ENCODE results near the gene ELOVL1. TPM values are rescaled to one million over a fixed set of nuclear protein-coding genes. Genes with fewer than 3 reads are reported as not detected.

ELOVL1 gene
- total and polyA plus RNA-seq, 2 of the 13 experiments (the other 11 are each of a cell fraction or from before 2014, with no cell fraction given): 55.2 to 77.4 TPM

DNA sequence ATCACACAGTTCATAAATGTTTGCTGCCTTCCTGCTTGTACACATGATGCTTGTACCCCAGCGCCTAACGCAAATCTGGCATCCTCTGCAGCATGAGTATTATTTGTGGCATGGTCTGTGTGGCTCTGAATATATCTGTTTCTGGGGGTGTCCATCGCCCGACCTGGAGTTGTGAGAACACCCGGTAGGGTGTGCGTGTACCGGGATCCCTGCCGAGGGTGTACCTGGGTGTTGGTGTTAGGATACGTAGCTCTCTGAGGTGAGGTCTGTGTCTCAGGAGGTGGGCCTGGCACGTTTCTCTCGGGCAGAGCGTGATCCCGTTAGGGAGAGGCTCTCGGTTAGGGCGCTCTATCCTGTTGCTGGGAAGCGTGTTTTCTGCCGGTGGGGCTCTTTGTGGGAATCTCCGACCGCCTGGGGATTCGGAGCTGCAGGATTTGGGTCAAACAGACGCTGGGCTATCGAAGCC is 19.4 kb downstream of the ELOVL1 start (continued):
- TF ChIP-seq, protein P1, sequence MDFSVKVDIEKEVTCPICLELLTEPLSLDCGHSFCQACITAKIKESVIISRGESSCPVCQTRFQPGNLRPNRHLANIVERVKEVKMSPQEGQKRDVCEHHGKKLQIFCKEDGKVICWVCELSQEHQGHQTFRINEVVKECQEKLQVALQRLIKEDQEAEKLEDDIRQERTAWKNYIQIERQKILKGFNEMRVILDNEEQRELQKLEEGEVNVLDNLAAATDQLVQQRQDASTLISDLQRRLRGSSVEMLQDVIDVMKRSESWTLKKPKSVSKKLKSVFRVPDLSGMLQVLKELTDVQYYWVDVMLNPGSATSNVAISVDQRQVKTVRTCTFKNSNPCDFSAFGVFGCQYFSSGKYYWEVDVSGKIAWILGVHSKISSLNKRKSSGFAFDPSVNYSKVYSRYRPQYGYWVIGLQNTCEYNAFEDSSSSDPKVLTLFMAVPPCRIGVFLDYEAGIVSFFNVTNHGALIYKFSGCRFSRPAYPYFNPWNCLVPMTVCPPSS (IDR thresholded peaks at IDR 0.05): no peak
- no peak; the same call in 1 of the 2 replicates for TF ChIP-seq ZNF607 (CRISPR knock-in tag; IDR thresholded peaks at IDR 0.05; ENCODE audit: borderline replicate concordance)
- no peak for TF ChIP-seq ZNF605 (CRISPR knock-in tag; IDR thresholded peaks at IDR 0.05)
- TF ChIP-seq ZNF629 (CRISPR knock-in tag; conservative IDR thresholded peaks at IDR 0.05): no peak
- TF ChIP-seq NPAS2 (CRISPR knock-in tag; IDR thresholded peaks at IDR 0.05; ENCODE audit: borderline replicate concordance): no peak
- no peak for TF ChIP-seq KLF16 (CRISPR knock-in tag; IDR thresholded peaks at IDR 0.05)
- TF ChIP-seq, protein P2, sequence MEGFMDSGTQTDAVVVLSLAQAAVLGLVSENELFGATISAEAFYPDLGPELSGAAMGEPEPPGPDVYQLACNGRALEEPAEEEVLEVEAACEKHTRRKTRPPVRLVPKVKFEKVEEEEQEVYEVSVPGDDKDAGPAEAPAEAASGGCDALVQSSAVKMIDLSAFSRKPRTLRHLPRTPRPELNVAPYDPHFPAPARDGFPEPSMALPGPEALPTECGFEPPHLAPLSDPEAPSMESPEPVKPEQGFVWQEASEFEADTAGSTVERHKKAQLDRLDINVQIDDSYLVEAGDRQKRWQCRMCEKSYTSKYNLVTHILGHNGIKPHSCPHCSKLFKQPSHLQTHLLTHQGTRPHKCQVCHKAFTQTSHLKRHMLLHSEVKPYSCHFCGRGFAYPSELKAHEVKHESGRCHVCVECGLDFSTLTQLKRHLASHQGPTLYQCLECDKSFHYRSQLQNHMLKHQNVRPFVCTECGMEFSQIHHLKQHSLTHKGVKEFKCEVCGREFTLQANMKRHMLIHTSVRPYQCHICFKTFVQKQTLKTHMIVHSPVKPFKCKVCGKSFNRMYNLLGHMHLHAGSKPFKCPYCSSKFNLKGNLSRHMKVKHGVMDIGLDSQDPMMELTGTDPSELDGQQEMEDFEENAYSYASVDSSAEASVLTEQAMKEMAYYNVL (CRISPR knock-in tag; IDR thresholded peaks at IDR 0.05; ENCODE audit: borderline replicate concordance): no peak
- TF ChIP-seq EP300 (IDR thresholded peaks at IDR 0.05; ENCODE audit: low read depth in 2 of 2, low read length in 2 of 2): no peak
- no peak for TF ChIP-seq EP300 (CRISPR knock-in tag; IDR thresholded peaks at IDR 0.05; ENCODE audit: borderline replicate concordance)
- TF ChIP-seq HNRNPL (IDR thresholded peaks at IDR 0.05; ENCODE audit: low read depth, low read length): no peak
- no peak for TF ChIP-seq SYNCRIP (IDR thresholded peaks at IDR 0.05; ENCODE audit: insufficient read depth, low read depth, low read length)
- TF ChIP-seq NR3C1 (CRISPR knock-in tag; IDR thresholded peaks at IDR 0.05): no peak
- TF ChIP-seq ZNF543 (CRISPR knock-in tag; IDR thresholded peaks at IDR 0.05): no peak
- TF ChIP-seq EHMT2 (IDR thresholded peaks at IDR 0.05; ENCODE audit: borderline replicate concordance, low read depth, low read length): no peak
- TF ChIP-seq, protein P3, sequence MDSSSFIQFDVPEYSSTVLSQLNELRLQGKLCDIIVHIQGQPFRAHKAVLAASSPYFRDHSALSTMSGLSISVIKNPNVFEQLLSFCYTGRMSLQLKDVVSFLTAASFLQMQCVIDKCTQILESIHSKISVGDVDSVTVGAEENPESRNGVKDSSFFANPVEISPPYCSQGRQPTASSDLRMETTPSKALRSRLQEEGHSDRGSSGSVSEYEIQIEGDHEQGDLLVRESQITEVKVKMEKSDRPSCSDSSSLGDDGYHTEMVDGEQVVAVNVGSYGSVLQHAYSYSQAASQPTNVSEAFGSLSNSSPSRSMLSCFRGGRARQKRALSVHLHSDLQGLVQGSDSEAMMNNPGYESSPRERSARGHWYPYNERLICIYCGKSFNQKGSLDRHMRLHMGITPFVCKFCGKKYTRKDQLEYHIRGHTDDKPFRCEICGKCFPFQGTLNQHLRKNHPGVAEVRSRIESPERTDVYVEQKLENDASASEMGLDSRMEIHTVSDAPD (CRISPR knock-in tag; IDR thresholded peaks at IDR 0.05): 0 out of 2 replicates have a peak, but pooled peaks have one; percentile 16
- no peak for TF ChIP-seq ARNTL (CRISPR knock-in tag; IDR thresholded peaks at IDR 0.05)
- no peak for TF ChIP-seq ZNF782 (CRISPR knock-in tag; IDR thresholded peaks at IDR 0.05; ENCODE audit: borderline replicate concordance)
- TF ChIP-seq ZNF136 (CRISPR knock-in tag; IDR thresholded peaks at IDR 0.05; ENCODE audit: low read depth): no peak
- TF ChIP-seq ZNF33B (CRISPR knock-in tag; IDR thresholded peaks at IDR 0.05): no peak; the same call in 1 of the 2 replicates
- TF ChIP-seq CHCHD3 (CRISPR knock-in tag; IDR thresholded peaks at IDR 0.05): no peak
- TF ChIP-seq NFE2L1 (CRISPR knock-in tag; IDR thresholded peaks at IDR 0.05; ENCODE audit: borderline replicate concordance): 0 out of 2 replicates have a peak, but pooled peaks have one; percentile 66
- TF ChIP-seq DR1 (CRISPR knock-in tag; IDR thresholded peaks at IDR 0.05): no peak; the same call in 1 of the 2 replicates
- no peak for TF ChIP-seq NFE2 (CRISPR knock-in tag; IDR thresholded peaks at IDR 0.05)
- no peak for TF ChIP-seq REL (CRISPR knock-in tag; conservative IDR thresholded peaks at IDR 0.05)
- TF ChIP-seq, protein P4, sequence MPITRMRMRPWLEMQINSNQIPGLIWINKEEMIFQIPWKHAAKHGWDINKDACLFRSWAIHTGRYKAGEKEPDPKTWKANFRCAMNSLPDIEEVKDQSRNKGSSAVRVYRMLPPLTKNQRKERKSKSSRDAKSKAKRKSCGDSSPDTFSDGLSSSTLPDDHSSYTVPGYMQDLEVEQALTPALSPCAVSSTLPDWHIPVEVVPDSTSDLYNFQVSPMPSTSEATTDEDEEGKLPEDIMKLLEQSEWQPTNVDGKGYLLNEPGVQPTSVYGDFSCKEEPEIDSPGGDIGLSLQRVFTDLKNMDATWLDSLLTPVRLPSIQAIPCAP (CRISPR knock-in tag; IDR thresholded peaks at IDR 0.05; ENCODE audit: low read depth): no peak
- no peak for TF ChIP-seq SMAD1 (CRISPR knock-in tag; IDR thresholded peaks at IDR 0.05; ENCODE audit: borderline replicate concordance, low read depth)
- peak; percentile 44; the same call in 1 of the 2 replicates for TF ChIP-seq KLF11 (CRISPR knock-in tag; IDR thresholded peaks at IDR 0.05)
